H1 (cell line): ENCODE results near the gene ANKS1B. TPM values are rescaled to one million over a fixed set of nuclear protein-coding genes. Genes with fewer than 3 reads are reported as not detected.

Experiments
- CBX8 ChIP-seq: fragments of 300-800, 300-1000 bp; sonication (generic); IDR thresholded peaks from 2 replicates; pipeline ENCODE4 v1.7.1; 2016; ENCODE audit warnings: low read depth, low read length, borderline replicate concordance
- CHD2 ChIP-seq: IDR thresholded peaks from 2 replicates; pipeline ENCODE4 v1.6.1; 2012; ENCODE audit warnings: low read length, improper control_type of control experiment
- EZH2 ChIP-seq: fragments of 200-600 bp; sonication (generic); IDR thresholded peaks from 2 replicates; pipeline ENCODE4 v1.7.1; 2012; ENCODE audit warnings: low read depth, mild to moderate bottlenecking, moderate library complexity, low read length, inconsistent platforms; ENCODE audit not compliant: severe bottlenecking
- NRF1 ChIP-seq: IDR thresholded peaks from 2 replicates; pipeline ENCODE4 v1.6.1; 2011; ENCODE audit warnings: mild to moderate bottlenecking, low read depth, low read length, improper control_type of control experiment
- RFX5 ChIP-seq: IDR thresholded peaks from 2 replicates; pipeline ENCODE4 v1.6.1; 2011; ENCODE audit warnings: low read depth, low read length, improper control_type of control experiment, borderline replicate concordance
- polyA plus RNA-seq, 7 experiments: library from polyadenylated mRNA; depleted of rRNA in 3 of 7; stranded (reverse) in 5 of 7; unstranded in 2 of 7; fragments of >200 nt in 5 of 7; fragments of 200-250 nt in 2 of 7; gene quantifications; 1 replicate in 5 of 7; 2 replicates in 1 of 7; 4 replicates in 1 of 7; pipeline versions ENCODE4 v1.2.1 to v1.2.3, GENCODE V29; 2011 to 2013; ENCODE audit warnings: missing spikeins in 2 of 7, mixed read lengths in 2 of 7
- total RNA-seq: library from RNA; stranded (reverse); fragmentation: NEBNext Ultra II Directional; extraction: Animal tissue kit (Norgen Biotek cat#: 25700); gene quantifications from 2 replicates; pipeline ENCODE4 v1.2.1, GENCODE V29; 2021

The ANKS1B gene
- total and polyA plus RNA-seq, 2 of the 8 experiments (the other 6 are each of a cell fraction or from before 2014, with no cell fraction given), result 2.7 to 6.1 TPM

DNA sequence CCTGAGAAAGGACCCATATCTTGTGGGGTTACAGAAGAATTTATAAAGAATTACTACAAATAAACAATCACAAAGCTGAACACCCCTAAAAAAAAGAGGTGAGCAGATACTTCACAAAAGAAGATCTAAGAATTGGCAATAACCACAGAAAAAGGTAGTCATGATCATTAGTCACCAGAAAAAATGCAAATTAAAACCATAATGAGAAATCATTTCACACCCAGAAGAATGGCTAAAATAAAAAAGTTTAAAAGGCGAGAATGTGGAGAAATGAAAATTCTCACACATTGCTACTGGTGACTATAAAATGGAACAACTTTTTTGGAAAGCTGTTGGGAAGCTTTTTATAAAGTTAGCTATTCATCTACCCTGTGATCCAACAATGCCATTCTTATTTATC is 545.3 kb downstream of the ANKS1B start (continued):
- TF ChIP-seq RFX5 (no peak), EZH2 (no peak), NRF1 (no peak), CHD2 (no peak), CBX8 (no peak)
